ENCODE results near the gene IGFLR1.

- TF ChIP-seq POLR2A (IDR thresholded peaks at IDR 0.05) (no peak), CTCF (IDR thresholded peaks at IDR 0.05) (no peak)
Observed at GRCh38 chr19:35782589-35782988, 40.3 kb upstream of the IGFLR1 start.

Measured in tibial nerve (tissue), 3 donors.